ENCODE data around the gene GALNT2.

The GALNT2 gene

GRCh38 chr1:230073371-230074035 is 6.5 kb downstream of the GALNT2 start:
- DNase-seq = no peak

- DNase-seq = no peak
These were observed 7.2 kb downstream of the GALNT2 start for GRCh38 chr1:230074270-230074669.

- no peak for DNase-seq
These were observed 7.7 kb downstream of the GALNT2 start for GRCh38 chr1:230074762-230075161.

- DNase-seq = no peak
These were observed 9.1 kb downstream of the GALNT2 start for GRCh38 chr1:230076121-230076520.

- no peak for DNase-seq
These were observed 10.0 kb downstream of the GALNT2 start for GRCh38 chr1:230077011-230077410.

GRCh38 chr1:230077436-230078213 is 10.6 kb downstream of the GALNT2 start:
- no peak for DNase-seq

- DNase-seq = no peak
These were observed 12.4 kb downstream of the GALNT2 start for GRCh38 chr1:230079199-230080024.

GRCh38 chr1:230080822-230081221 is 13.8 kb downstream of the GALNT2 start:
- DNase-seq = no peak

GRCh38 chr1:230081751-230082150 is 14.7 kb downstream of the GALNT2 start:
- no peak for DNase-seq

GRCh38 chr1:230082211-230082610 is 15.2 kb downstream of the GALNT2 start:
- DNase-seq = no peak

GRCh38 chr1:230083053-230083452 is 16.0 kb downstream of the GALNT2 start:
- no peak for DNase-seq

GRCh38 chr1:230083746-230084407 is 16.8 kb downstream of the GALNT2 start:
- no peak for DNase-seq

GRCh38 chr1:230084408-230085177 is 17.6 kb downstream of the GALNT2 start:
- DNase-seq = no peak

GRCh38 chr1:230085178-230085515 is 18.1 kb downstream of the GALNT2 start:
- DNase-seq = no peak

- no peak for DNase-seq
These were observed 19.1 kb downstream of the GALNT2 start for GRCh38 chr1:230086151-230086550.

GRCh38 chr1:230087028-230087716 is 20.1 kb downstream of the GALNT2 start:
- peak; percentile 95 for DNase-seq

- DNase-seq = no peak
These were observed 20.7 kb downstream of the GALNT2 start for GRCh38 chr1:230087717-230088105.

- no peak for DNase-seq
These were observed 23.2 kb downstream of the GALNT2 start for GRCh38 chr1:230090194-230090711.

GRCh38 chr1:230091473-230092231 is 24.6 kb downstream of the GALNT2 start:
- no peak for DNase-seq

GRCh38 chr1:230094746-230095145 is 27.7 kb downstream of the GALNT2 start:
- no peak for DNase-seq

GRCh38 chr1:230095938-230096337 is 28.9 kb downstream of the GALNT2 start:
- no peak for DNase-seq
